Cardiac muscle cell (in vitro differentiated cells and primary cell): ENCODE data around the gene ZFHX2. TPM values are rescaled to one million over a fixed set of nuclear protein-coding genes. Genes with fewer than 3 reads are reported as not detected.

ENCODE experiments used
- DNase-seq, 2 donors: peaks; one replicate each; pipeline versions ENCODE4 v3.0.0 to v3.0.0-alpha.2; 2010 to 2017; ENCODE audit warnings: low read depth in 1 of 2, low spot score in 1 of 2
- H3K27ac ChIP-seq: fragments of 200-600 bp; sonication (generic); 2 replicates; pipeline ENCODE4 v1.5.1; 2016
- H3K27me3 ChIP-seq: fragments of 200-600 bp; sonication (generic); 2 replicates; pipeline ENCODE4 v1.6.0; 2016; ENCODE audit warnings: control low read depth
- H3K36me3 ChIP-seq: fragments of 200-600 bp; sonication (generic); 2 replicates; pipeline ENCODE4 v1.5.1; 2016; ENCODE audit warnings: control low read depth
- H3K4me1 ChIP-seq: fragments of 200-600 bp; sonication (generic); 2 replicates; pipeline ENCODE4 v1.8.1; 2017; ENCODE audit warnings: low read depth, mild to moderate bottlenecking, mixed run types
- H3K4me3 ChIP-seq: fragments of 200-600 bp; sonication (generic); 2 replicates; pipeline ENCODE4 v1.5.1; 2016; ENCODE audit warnings: mild to moderate bottlenecking
- H3K9me3 ChIP-seq: fragments of 200-600 bp; sonication (generic); 2 replicates; pipeline ENCODE4 v1.5.1; 2017; ENCODE audit warnings: low read depth, mild to moderate bottlenecking, control low read depth
- CTCF ChIP-seq: IDR thresholded peaks from 2 replicates; pipeline ENCODE4 v1.5.1; 2012; ENCODE audit warnings: low read depth, mild to moderate bottlenecking, low read length
- polyA plus RNA-seq: library from polyadenylated mRNA; unstranded; fragments of >200 nt; fragmentation: Nextera tagmentation; extraction: Ambion mirVana; gene quantifications from 2 replicates; pipeline ENCODE4 v1.2.1, GENCODE V29; 2016
- total RNA-seq: library from RNA; depleted of rRNA; stranded (reverse); fragments of >200 nt; gene quantifications from 2 replicates; pipeline ENCODE4 v1.2.3, GENCODE V29; 2016

Gene ZFHX2
- total and polyA plus RNA-seq, 2 experiments from 2014 or later = 4.2 to 5.6 TPM

- no peak for DNase-seq
- TF ChIP-seq CTCF = no peak
- Histone ChIP-seq H3K9me3 (no peaks in the 10 kb centered on the region), H3K4me1 (peaks cover 25% of the 10 kb centered on the region), H3K4me3 (no peak overlapping the region), H3K27me3 (no peaks in the 10 kb centered on the region), H3K27ac (no peak overlapping the region), H3K36me3 (no peaks in the 10 kb centered on the region)
Measured at GRCh38 chr14:23542261-23542660, 9.3 kb downstream of the ZFHX2 start.

- H3K27ac ChIP-seq = no peak overlapping the region
- no peaks in the 10 kb centered on the region for H3K27me3 ChIP-seq
- H3K36me3 ChIP-seq = no peaks in the 10 kb centered on the region
- H3K4me3 ChIP-seq = no peak overlapping the region
- no peak for TF ChIP-seq CTCF
- no peak for DNase-seq
- peaks cover 19% of the 10 kb centered on the region for H3K4me1 ChIP-seq
- H3K9me3 ChIP-seq = no peaks in the 10 kb centered on the region
Measured at GRCh38 chr14:23540141-23540469, 11.5 kb downstream of the ZFHX2 start.

DNA sequence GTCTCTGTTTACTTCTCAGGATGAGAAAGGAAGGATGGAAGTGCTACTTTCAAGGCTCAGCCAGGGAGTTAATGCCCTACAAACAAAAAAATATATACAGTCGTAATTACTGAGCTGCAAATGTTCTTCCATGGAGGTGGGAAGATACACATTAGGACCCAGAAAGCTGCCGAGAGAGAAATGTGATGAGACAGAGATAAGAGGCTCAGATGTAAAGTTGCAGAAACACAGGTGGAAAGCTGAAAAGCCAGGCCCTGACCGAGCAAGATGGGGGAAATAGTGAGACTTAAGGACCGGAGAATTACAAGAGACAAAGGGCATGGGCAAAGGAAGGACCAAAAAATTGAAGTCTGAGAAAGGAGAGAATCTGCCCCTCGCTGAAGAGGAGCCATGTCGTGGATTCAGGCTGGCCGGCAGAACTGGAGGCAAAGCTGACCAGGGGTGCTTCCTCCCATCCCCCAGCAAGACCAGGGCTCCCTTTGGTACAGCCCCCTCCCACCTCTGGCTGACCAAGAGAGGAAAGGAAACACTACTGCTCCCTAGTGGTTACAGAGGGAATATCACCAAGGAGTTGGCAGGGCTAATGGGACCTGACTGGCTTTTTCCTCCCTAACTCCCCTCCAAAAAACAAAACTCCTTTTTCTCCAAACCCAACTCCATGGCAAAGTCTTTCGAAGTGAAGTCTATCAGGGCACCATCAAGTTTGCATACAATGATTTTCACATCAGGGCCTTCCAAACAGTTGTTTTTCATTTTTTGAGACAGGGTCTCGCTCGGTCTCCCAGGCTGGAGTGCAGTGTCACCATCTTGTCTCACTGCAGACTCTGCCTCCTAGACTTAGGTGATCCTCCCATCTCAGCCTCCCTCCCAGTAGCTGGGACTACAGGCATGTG is 12.1 kb downstream of the ZFHX2 start:
- peak; percentile 77 for TF ChIP-seq CTCF
- no peak overlapping the region for H3K4me3 ChIP-seq
- no peaks in the 10 kb centered on the region for H3K9me3 ChIP-seq
- no peak overlapping the region for H3K27ac ChIP-seq
- no peaks in the 10 kb centered on the region for H3K27me3 ChIP-seq
- H3K36me3 ChIP-seq = no peaks in the 10 kb centered on the region
- peak; percentile 59 to 83 for DNase-seq
- H3K4me1 ChIP-seq = peaks cover 13% of the 10 kb centered on the region

DNA sequence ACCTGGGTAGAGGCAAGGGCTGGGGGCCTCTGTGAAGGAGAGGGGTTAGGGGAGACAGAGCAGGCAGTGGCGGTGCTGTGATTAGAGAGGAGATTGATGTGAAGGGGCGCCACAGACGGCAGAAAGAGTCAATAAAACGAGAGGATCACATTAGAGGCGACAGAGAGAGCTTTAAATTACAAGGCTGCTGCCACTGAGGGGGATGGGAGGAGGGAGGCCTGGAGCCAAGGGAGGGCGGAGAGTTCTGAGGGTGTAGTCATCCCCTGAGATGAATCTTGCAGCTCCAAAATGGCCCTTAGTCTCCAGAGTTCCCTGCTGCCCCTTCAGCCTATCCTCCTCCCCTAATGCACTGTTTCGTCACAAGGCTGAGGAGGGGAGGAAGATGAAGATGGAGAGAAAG is 12.8 kb downstream of the ZFHX2 start:
- Histone ChIP-seq H3K9me3 (no peaks in the 10 kb centered on the region), H3K27ac (no peak overlapping the region), H3K4me3 (no peak overlapping the region), H3K27me3 (no peaks in the 10 kb centered on the region), H3K36me3 (no peaks in the 10 kb centered on the region), H3K4me1 (peaks cover 11% of the 10 kb centered on the region)
- DNase-seq = peak; percentile 25 to 53
- no peak for TF ChIP-seq CTCF

DNA sequence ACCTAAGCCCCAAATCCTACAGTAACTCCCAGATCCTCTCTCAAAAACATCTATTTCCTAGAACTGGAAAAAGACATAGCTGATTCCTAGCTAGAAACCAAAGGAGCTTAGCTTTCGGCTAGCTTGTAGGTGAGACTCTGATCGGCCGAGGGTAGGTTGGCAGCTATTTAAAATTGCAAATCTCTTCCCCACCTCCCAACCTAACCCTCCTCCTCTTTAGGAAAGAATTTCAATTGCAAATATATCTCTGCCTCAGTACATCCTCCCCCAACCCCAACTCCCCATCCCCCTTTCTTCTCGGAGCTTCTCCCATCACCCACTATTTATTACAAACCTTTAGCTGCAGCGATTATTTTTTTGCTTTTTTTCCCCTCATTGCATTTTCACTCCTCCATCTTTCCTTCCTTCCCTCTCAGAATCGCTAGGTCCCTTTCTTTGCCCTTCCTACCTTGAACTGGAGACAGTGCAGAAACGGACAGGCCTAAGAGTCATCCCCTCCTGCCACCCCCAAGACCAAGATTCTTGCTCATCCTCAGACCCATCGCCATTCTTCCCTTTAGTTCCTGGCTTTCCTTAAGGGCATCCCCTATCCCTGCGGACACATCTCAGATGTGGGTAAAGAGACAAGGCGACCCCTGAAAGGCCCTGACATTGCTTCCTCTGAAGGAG is 13.4 kb downstream of the ZFHX2 start:
- DNase-seq = no peak

More for the DNA sequence above, 13.4 kb downstream of the ZFHX2 start:
- TF ChIP-seq CTCF = no peak
- H3K4me1 ChIP-seq = peaks cover 11% of the 10 kb centered on the region
- H3K27me3 ChIP-seq = no peaks in the 10 kb centered on the region
- H3K4me3 ChIP-seq = no peak overlapping the region
- no peaks in the 10 kb centered on the region for H3K36me3 ChIP-seq
- no peak overlapping the region for H3K27ac ChIP-seq
- no peaks in the 10 kb centered on the region for H3K9me3 ChIP-seq
